Neural cell (in vitro differentiated cells): ENCODE results near the gene CWC27.

Source experiments
- CTCF ChIP-seq: fragments of 450-650 bp; IDR thresholded peaks from 2 replicates; pipeline ENCODE4 v1.5.1; 2014; ENCODE audit warnings: antibody characterized with exemption, mild to moderate bottlenecking, moderate library complexity; ENCODE audit not compliant: poor library complexity, severe bottlenecking
- EP300 ChIP-seq: fragments of 450-650 bp; conservative IDR thresholded peaks from 2 replicates; pipeline ENCODE4 v1.6.1; 2014; ENCODE audit warnings: antibody characterized with exemption, mild to moderate bottlenecking, moderate library complexity; ENCODE audit not compliant: poor library complexity, severe bottlenecking
- EZH2 ChIP-seq: fragments of 200-600, 300-800 bp; shearing (Covaris generic), sonication (generic); IDR thresholded peaks from 2 replicates; pipeline ENCODE4 v1.6.1; 2014; ENCODE audit warnings: antibody characterized with exemption, low read length, borderline replicate concordance, mild to moderate bottlenecking; ENCODE audit not compliant: insufficient read depth, poor library complexity, severe bottlenecking

- TF ChIP-seq EP300 (no peak), CTCF (no peak), EZH2 (no peak)
Measured at GRCh38 chr5:65066387-65067146, 297.8 kb downstream of the CWC27 start.
